Measurements from ENCODE around the gene FPGS. TPM values are rescaled to one million over a fixed set of nuclear protein-coding genes. Genes with fewer than 3 reads are reported as not detected.

FPGS gene
- total RNA-seq, 4 donors from 2014 or later, result 46.1 to 105 (median 71.5) TPM

- Histone ChIP-seq H3K27me3 (no peaks in the 10 kb centered on the region), H3K9me3 (no peaks in the 10 kb centered on the region), H3K27ac (peak overlapping the region in 2 of 4 donors; percentile 30 to 60), H3K4me1 (peaks cover 0 to 43% (median 29%) of the 10 kb centered on the region in 4 donors), H3K36me3 (no peaks in the 10 kb centered on the region), H3K4me3 (no peak overlapping the region)
- TF ChIP-seq POLR2A (IDR thresholded peaks at IDR 0.05) (no peak), CTCF (IDR thresholded peaks at IDR 0.05) (no peak)
- DNase-seq, result no peak
These were observed 55.4 kb downstream of the FPGS start for GRCh38 chr9:127858041-127858512.

- no peaks in the 10 kb centered on the region for H3K9me3 ChIP-seq
- no peaks in the 10 kb centered on the region for H3K27me3 ChIP-seq
- no peaks in the 10 kb centered on the region for H3K36me3 ChIP-seq
- no peak for TF ChIP-seq POLR2A (IDR thresholded peaks at IDR 0.05)
- TF ChIP-seq CTCF (IDR thresholded peaks at IDR 0.05), result no peak
- no peak for DNase-seq
- H3K27ac ChIP-seq, result peak overlapping the region in 1 of 4 donors; percentile 4
- no peak overlapping the region for H3K4me3 ChIP-seq
- peaks cover 0 to 41% (median 34%) of the 10 kb centered on the region in 4 donors for H3K4me1 ChIP-seq
These were observed 57.6 kb downstream of the FPGS start for GRCh38 chr9:127860260-127860659.

GRCh38 chr9:127860779-127861178 lies 58.1 kb downstream of the FPGS start:
- Histone ChIP-seq H3K4me3 (no peak overlapping the region), H3K27ac (peak overlapping the region in 2 of 4 donors; percentile 78 to 82)
- no peak for DNase-seq

GRCh38 chr9:127862075-127863011 lies 59.7 kb downstream of the FPGS start:
- Histone ChIP-seq H3K36me3 (no peaks in the 10 kb centered on the region), H3K27me3 (no peaks in the 10 kb centered on the region), H3K9me3 (no peaks in the 10 kb centered on the region), H3K27ac (peak overlapping the region; percentile 77 to 82 (median 80)), H3K4me1 (peaks cover 0 to 41% (median 36%) of the 10 kb centered on the region in 4 donors), H3K4me3 (no peak overlapping the region)
- TF ChIP-seq CTCF (IDR thresholded peaks at IDR 0.05) (no peak), POLR2A (IDR thresholded peaks at IDR 0.05) (no peak)
- DNase-seq, result peak; percentile 71 to 96 (median 94)

More at GRCh38 chr9:127860779-127861178, 58.1 kb downstream of the FPGS start:
- no peak for TF ChIP-seq POLR2A (IDR thresholded peaks at IDR 0.05)
- TF ChIP-seq CTCF (IDR thresholded peaks at IDR 0.05), result no peak
- H3K27me3 ChIP-seq, result no peaks in the 10 kb centered on the region
- peaks cover 0 to 41% (median 36%) of the 10 kb centered on the region in 4 donors for H3K4me1 ChIP-seq
- H3K36me3 ChIP-seq, result no peaks in the 10 kb centered on the region
- H3K9me3 ChIP-seq, result no peaks in the 10 kb centered on the region

- H3K27me3 ChIP-seq, result no peaks in the 10 kb centered on the region
- H3K9me3 ChIP-seq, result no peaks in the 10 kb centered on the region
- H3K36me3 ChIP-seq, result no peaks in the 10 kb centered on the region
- TF ChIP-seq POLR2A (IDR thresholded peaks at IDR 0.05) (no peak), CTCF (IDR thresholded peaks at IDR 0.05) (no peak)
- H3K27ac ChIP-seq, result peak overlapping the region; percentile 77 to 82 (median 80)
- no peak for DNase-seq
- H3K4me1 ChIP-seq, result peaks cover 0 to 38% (median 31%) of the 10 kb centered on the region in 4 donors
- no peak overlapping the region for H3K4me3 ChIP-seq
These were observed 60.5 kb downstream of the FPGS start for GRCh38 chr9:127863191-127863621.

Small RNAs within 50 kb of the gene (small RNA-seq; reads per million reads assigned to genes)
- gene RF00019 (0 reads per million in 2 donors), gene RNA5SP296 (0 reads per million in 2 donors)

Other genes with a start within 250 kb of the FPGS start
- 10 to 100 TPM in 2 of 4 donors, 1 to 10 TPM in 2; 4.4 to 90.8 (median 12.6) TPM for gene STXBP1, start 190.6 kb upstream of the FPGS start, total RNA-seq
- under 1 TPM in 1 of 4 donors, not detected in 3; 0.27 TPM for gene CFAP157, start 95.9 kb upstream of the FPGS start, total RNA-seq
- 10 to 100 TPM in 1 of 4 donors, 1 to 10 TPM in 2, not detected in 1; 5.2 to 14.9 (median 7.9) TPM for gene PTRH1, start 87.2 kb upstream of the FPGS start, total RNA-seq
- gene TTC16, start 86.8 kb upstream of the FPGS start, total RNA-seq, result not detected
- gene TOR2A, start 67.6 kb upstream of the FPGS start, total RNA-seq, result 10 to 100 TPM; 26.4 to 70.9 (median 35.4) TPM
- 10 to 100 TPM in 1 of 4 donors, 1 to 10 TPM in 3; 1.4 to 22.3 (median 4.1) TPM for gene SH2D3C, start 24.2 kb upstream of the FPGS start, total RNA-seq
- gene CDK9, start 16.8 kb upstream of the FPGS start, total RNA-seq, result 100 to 1,000 TPM in 1 of 4 donors, 10 to 100 TPM in 3; 53.6 to 116 (median 83.9) TPM
- 10 to 100 TPM in 3 of 4 donors, 1 to 10 TPM in 1; 7.0 to 49.5 (median 25.0) TPM for gene ENG, start 51.8 kb downstream of the FPGS start, total RNA-seq
- gene AK1, start 74.8 kb downstream of the FPGS start, total RNA-seq, result 10 to 100 TPM in 3 of 4 donors, 1 to 10 TPM in 1; 2.5 to 22.3 (median 18.4) TPM
- gene ST6GALNAC6, start 96.7 kb downstream of the FPGS start, total RNA-seq, result 10 to 100 TPM in 3 of 4 donors, 1 to 10 TPM in 1; 7.7 to 88.3 (median 18.9) TPM
- gene ST6GALNAC4, start 114.2 kb downstream of the FPGS start, total RNA-seq, result 100 to 1,000 TPM in 1 of 4 donors, 10 to 100 TPM in 3; 39.9 to 119 (median 46.7) TPM
- 1 to 10 TPM in 1 of 4 donors, not detected in 3; 2.5 TPM for gene PIP5KL1, start 127.9 kb downstream of the FPGS start, total RNA-seq
- 10 to 100 TPM; 20.6 to 27.3 (median 22.1) TPM for gene DPM2, start 135.0 kb downstream of the FPGS start, total RNA-seq
- 100 to 1,000 TPM in 3 of 4 donors, 10 to 100 TPM in 1; 71.8 to 219 (median 122) TPM for gene EEIG1, start 178.1 kb downstream of the FPGS start, total RNA-seq